Lower leg skin (tissue), 3 donors: ENCODE measurements around the gene RAPGEF6.

Source experiments
- CTCF ChIP-seq, 3 donors: fragments of 450-650 bp; IDR thresholded peaks; one replicate each; pipeline ENCODE4 v1.5.1; 2016; ENCODE audit warnings: antibody characterized with exemption in 3 of 3, mild to moderate bottlenecking in 3 of 3, moderate library complexity in 2 of 3
- POLR2A ChIP-seq, 2 donors: fragments of 450-650 bp; IDR thresholded peaks; one replicate each; pipeline ENCODE4 v1.6.1; 2016 to 2017; ENCODE audit warnings: antibody characterized with exemption in 2 of 2, mild to moderate bottlenecking in 1 of 2, moderate library complexity in 1 of 2

- TF ChIP-seq POLR2A (IDR thresholded peaks at IDR 0.05), result no peak
- TF ChIP-seq CTCF (IDR thresholded peaks at IDR 0.05), result no peak
Observed at GRCh38 chr5:131622633-131623032, 12.4 kb downstream of the RAPGEF6 start.
